Measurements from ENCODE around the gene MOB3A.

Gene MOB3A

GRCh38 chr19:2110822-2111221, 14.7 kb upstream of the MOB3A start (continued):
- TF ChIP-seq PATZ1 (CRISPR knock-in tag; IDR thresholded peaks at IDR 0.05; ENCODE audit: borderline replicate concordance) (no peak), RARB (CRISPR knock-in tag; IDR thresholded peaks at IDR 0.05) (no peak), CSDC2 (CRISPR knock-in tag; IDR thresholded peaks at IDR 0.05) (no peak)

GRCh38 chr19:2109046-2109864, 13.1 kb upstream of the MOB3A start:
- TF ChIP-seq PPARA (CRISPR knock-in tag; IDR thresholded peaks at IDR 0.05; ENCODE audit: borderline replicate concordance): no peak
- no peak for TF ChIP-seq CSRNP3 (CRISPR knock-in tag; IDR thresholded peaks at IDR 0.05)
- no peak for TF ChIP-seq RARB (CRISPR knock-in tag; IDR thresholded peaks at IDR 0.05)
- TF ChIP-seq CREB5 (CRISPR knock-in tag; IDR thresholded peaks at IDR 0.05; ENCODE audit: low read depth): no peak
- no peak for TF ChIP-seq OSR1 (CRISPR knock-in tag; IDR thresholded peaks at IDR 0.05)
- TF ChIP-seq ZFP3 (CRISPR knock-in tag; IDR thresholded peaks at IDR 0.05): no peak
- no peak for TF ChIP-seq ZNF8 (CRISPR knock-in tag; IDR thresholded peaks at IDR 0.05)
- no peak for TF ChIP-seq CSDC2 (CRISPR knock-in tag; IDR thresholded peaks at IDR 0.05)
- no peak for TF ChIP-seq POU6F1 (CRISPR knock-in tag; IDR thresholded peaks at IDR 0.05; ENCODE audit: borderline replicate concordance, low read depth)
- TF ChIP-seq PATZ1 (CRISPR knock-in tag; IDR thresholded peaks at IDR 0.05; ENCODE audit: borderline replicate concordance): no peak
- TF ChIP-seq TSHZ2 (CRISPR knock-in tag; IDR thresholded peaks at IDR 0.05): no peak
- TF ChIP-seq BACH2 (CRISPR knock-in tag; IDR thresholded peaks at IDR 0.05; ENCODE audit: borderline replicate concordance): no peak
- no peak for TF ChIP-seq ARNTL (CRISPR knock-in tag; IDR thresholded peaks at IDR 0.05; ENCODE audit: borderline replicate concordance, low read depth)
- no peak for TF ChIP-seq ZC3H10 (CRISPR knock-in tag; IDR thresholded peaks at IDR 0.05)
- no peak for TF ChIP-seq ESRRG (CRISPR knock-in tag; IDR thresholded peaks at IDR 0.05)
- ATAC-seq: no peak

- no peak for ATAC-seq
- TF ChIP-seq TOX (CRISPR knock-in tag; IDR thresholded peaks at IDR 0.05; ENCODE audit: borderline replicate concordance) (no peak), ZC3H10 (CRISPR knock-in tag; IDR thresholded peaks at IDR 0.05) (no peak), ZFP30 (CRISPR knock-in tag; IDR thresholded peaks at IDR 0.05) (no peak), POU6F1 (CRISPR knock-in tag; IDR thresholded peaks at IDR 0.05; ENCODE audit: borderline replicate concordance, low read depth) (no peak), ZFP3 (CRISPR knock-in tag; IDR thresholded peaks at IDR 0.05) (no peak), ZNF565 (CRISPR knock-in tag; conservative IDR thresholded peaks at IDR 0.05; ENCODE audit: low read depth) (no peak), CREB5 (CRISPR knock-in tag; IDR thresholded peaks at IDR 0.05; ENCODE audit: low read depth) (no peak), ARNTL (CRISPR knock-in tag; IDR thresholded peaks at IDR 0.05; ENCODE audit: borderline replicate concordance, low read depth) (no peak)
Measured at GRCh38 chr19:2108251-2109016, 12.3 kb upstream of the MOB3A start.

Measured in SK-N-SH treated with all-trans-retinoic acid at 6 μM for 48 hours (cell line).